BE2C (cell line): Measurements from ENCODE around the gene VEPH1.

Experiments used
- DNase-seq: peaks from one replicate; pipeline ENCODE4 v3.0.0-alpha.2; 2020
- H3K27me3 ChIP-seq: fragments of 250-450 bp; sonication (Bioruptor Pico); 2 replicates; pipeline ENCODE4 v1.5.1; 2020; ENCODE audit warnings: mild to moderate bottlenecking
- H3K36me3 ChIP-seq: fragments of 250-450 bp; sonication (Bioruptor Pico); 2 replicates; pipeline ENCODE4 v1.5.1; 2020; ENCODE audit warnings: mild to moderate bottlenecking
- H3K4me1 ChIP-seq: fragments of 250-450 bp; sonication (Bioruptor Pico); 2 replicates; pipeline ENCODE4 v1.5.1; 2020
- H3K4me3 ChIP-seq: 2 replicates; pipeline ENCODE4 v1.5.1; 2011; ENCODE audit warnings: low read depth, low read length
- H3K9me3 ChIP-seq: fragments of 250-450 bp; sonication (Bioruptor Pico); 2 replicates; pipeline ENCODE4 v1.5.1; 2020
- CTCF ChIP-seq: IDR thresholded peaks from 2 replicates; pipeline ENCODE4 v1.5.1; 2012; ENCODE audit warnings: mild to moderate bottlenecking, low read depth, low read length

Gene VEPH1

GRCh38 chr3:157265931-157266330, 237.3 kb downstream of the VEPH1 start:
- Histone ChIP-seq H3K4me3 (no peak overlapping the region), H3K4me1 (no peaks in the 10 kb centered on the region), H3K36me3 (no peaks in the 10 kb centered on the region), H3K27me3 (no peaks in the 10 kb centered on the region), H3K9me3 (no peaks in the 10 kb centered on the region)
- TF ChIP-seq CTCF: no peak
- no peak for DNase-seq

DNA sequence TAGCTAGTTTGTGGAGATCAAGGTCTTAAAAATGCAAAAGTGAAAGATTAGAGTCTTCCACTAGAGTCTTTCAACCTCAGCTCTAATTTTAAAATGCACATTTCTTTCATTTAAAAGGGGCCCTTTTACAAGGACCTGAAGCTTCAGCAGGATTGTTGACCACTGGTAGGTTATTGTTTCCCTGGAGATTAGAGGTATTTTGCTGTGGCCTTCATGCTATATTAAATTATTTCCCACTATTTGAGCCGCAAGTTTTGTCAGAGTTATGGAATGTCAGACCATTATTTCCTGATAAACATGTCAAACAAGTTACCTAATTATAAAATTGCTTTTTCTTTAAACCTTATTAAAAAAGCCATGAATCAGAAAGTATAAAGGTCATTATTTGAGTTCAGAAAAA, 240.2 kb downstream of the VEPH1 start:
- Histone ChIP-seq H3K9me3 (no peaks in the 10 kb centered on the region), H3K36me3 (no peaks in the 10 kb centered on the region), H3K27me3 (no peaks in the 10 kb centered on the region), H3K4me1 (no peaks in the 10 kb centered on the region), H3K4me3 (no peak overlapping the region)
- TF ChIP-seq CTCF: no peak
- no peak for DNase-seq

- H3K27me3 ChIP-seq: no peaks in the 10 kb centered on the region; the same call in 1 of the 2 replicates
- no peak for DNase-seq
- no peak for TF ChIP-seq CTCF
- no peaks in the 10 kb centered on the region for H3K36me3 ChIP-seq
- no peak overlapping the region for H3K4me3 ChIP-seq
- no peaks in the 10 kb centered on the region for H3K9me3 ChIP-seq
- no peaks in the 10 kb centered on the region for H3K4me1 ChIP-seq
Observed at GRCh38 chr3:157261000-157261399, 242.2 kb downstream of the VEPH1 start.

GRCh38 chr3:157259825-157260224, 243.4 kb downstream of the VEPH1 start:
- Histone ChIP-seq H3K36me3 (no peaks in the 10 kb centered on the region), H3K4me1 (no peaks in the 10 kb centered on the region), H3K27me3 (no peaks in the 10 kb centered on the region; the same call in 1 of the 2 replicates), H3K9me3 (no peaks in the 10 kb centered on the region), H3K4me3 (no peak overlapping the region)
- DNase-seq: no peak
- TF ChIP-seq CTCF: no peak

DNA sequence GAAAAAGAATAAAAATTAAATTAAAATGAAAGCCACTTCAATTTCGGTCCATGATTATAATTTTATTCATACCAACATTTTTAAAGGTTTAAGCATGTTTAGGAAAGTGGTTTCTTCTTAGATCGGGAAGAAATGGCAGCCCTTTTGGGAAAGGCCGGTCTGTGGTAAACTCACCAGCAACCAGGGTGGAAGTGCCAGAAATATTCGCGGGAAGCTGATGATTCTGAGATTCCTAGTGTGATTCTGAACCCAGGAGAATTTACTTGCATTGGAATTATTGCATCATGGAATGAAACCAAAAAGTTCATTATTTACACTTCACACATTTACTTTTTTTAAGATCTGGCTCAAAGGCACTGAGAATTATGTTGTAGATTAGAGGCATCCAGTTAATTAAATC, 246.1 kb downstream of the VEPH1 start:
- no peaks in the 10 kb centered on the region for H3K9me3 ChIP-seq
- no peaks in the 10 kb centered on the region; the same call in 1 of the 2 replicates for H3K27me3 ChIP-seq
- H3K4me3 ChIP-seq: no peak overlapping the region
- H3K4me1 ChIP-seq: no peaks in the 10 kb centered on the region
- H3K36me3 ChIP-seq: no peaks in the 10 kb centered on the region
- no peak for TF ChIP-seq CTCF
- no peak for DNase-seq

GRCh38 chr3:157255797-157256196, 247.4 kb downstream of the VEPH1 start:
- Histone ChIP-seq H3K9me3 (no peaks in the 10 kb centered on the region), H3K4me3 (no peak overlapping the region), H3K27me3 (no peaks in the 10 kb centered on the region; the same call in 1 of the 2 replicates), H3K36me3 (no peaks in the 10 kb centered on the region), H3K4me1 (no peaks in the 10 kb centered on the region)
- no peak for DNase-seq
- no peak for TF ChIP-seq CTCF
